Ovary (tissue), 3 donors: Measurements from ENCODE around the gene SAMD15.

Experiments
- CTCF ChIP-seq, 3 donors: fragments of 450-650 bp in 2 of 3; fragments of 200-600 bp in 1 of 3; IDR thresholded peaks; one replicate each; pipeline versions ENCODE4 v1.5.1 to v1.8.0; 2016 to 2022; ENCODE audit warnings: antibody characterized with exemption in 3 of 3, mild to moderate bottlenecking in 1 of 3
- POLR2A ChIP-seq: fragments of 450-650 bp; IDR thresholded peaks from one replicate; pipeline ENCODE4 v1.6.1; 2017; ENCODE audit warnings: antibody characterized with exemption, mild to moderate bottlenecking, moderate library complexity
- donor health status: DM: no; HTN: no; CAD: no.

GRCh38 chr14:77347751-77348150, 29.4 kb upstream of the SAMD15 start:
- TF ChIP-seq CTCF (IDR thresholded peaks at IDR 0.05) (no peak), POLR2A (no peak)
